PC-9 (cell line): Measurements from ENCODE around the gene LMBR1.

Experiments used
- EZH2 ChIP-seq: fragments of 200-600 bp; sonication (generic); IDR thresholded peaks from 2 replicates; pipeline ENCODE4 v1.8.0; 2017; ENCODE audit warnings: antibody characterized with exemption, low read depth
- TF ChIP-seq, protein P1 (sequence below): fragments of 200-600 bp; sonication (generic); conservative IDR thresholded peaks from 2 replicates; pipeline ENCODE4 v1.6.1; 2017; ENCODE audit warnings: mixed run types, antibody characterized with exemption, mild to moderate bottlenecking, moderate library complexity

- TF ChIP-seq, protein P1, sequence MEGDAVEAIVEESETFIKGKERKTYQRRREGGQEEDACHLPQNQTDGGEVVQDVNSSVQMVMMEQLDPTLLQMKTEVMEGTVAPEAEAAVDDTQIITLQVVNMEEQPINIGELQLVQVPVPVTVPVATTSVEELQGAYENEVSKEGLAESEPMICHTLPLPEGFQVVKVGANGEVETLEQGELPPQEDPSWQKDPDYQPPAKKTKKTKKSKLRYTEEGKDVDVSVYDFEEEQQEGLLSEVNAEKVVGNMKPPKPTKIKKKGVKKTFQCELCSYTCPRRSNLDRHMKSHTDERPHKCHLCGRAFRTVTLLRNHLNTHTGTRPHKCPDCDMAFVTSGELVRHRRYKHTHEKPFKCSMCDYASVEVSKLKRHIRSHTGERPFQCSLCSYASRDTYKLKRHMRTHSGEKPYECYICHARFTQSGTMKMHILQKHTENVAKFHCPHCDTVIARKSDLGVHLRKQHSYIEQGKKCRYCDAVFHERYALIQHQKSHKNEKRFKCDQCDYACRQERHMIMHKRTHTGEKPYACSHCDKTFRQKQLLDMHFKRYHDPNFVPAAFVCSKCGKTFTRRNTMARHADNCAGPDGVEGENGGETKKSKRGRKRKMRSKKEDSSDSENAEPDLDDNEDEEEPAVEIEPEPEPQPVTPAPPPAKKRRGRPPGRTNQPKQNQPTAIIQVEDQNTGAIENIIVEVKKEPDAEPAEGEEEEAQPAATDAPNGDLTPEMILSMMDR: no peak
- no peak for TF ChIP-seq EZH2
Observed at GRCh38 chr7:156848979-156849378, 44.0 kb downstream of the LMBR1 start.
